NCI-H1105 treated with DMSO at 0.1 percent for 48 hours (cell line): ENCODE results near the gene LRRTM4.

ENCODE experiments used
- DNase-seq: peaks from one replicate; lab custom pipeline; 2025; lab: John Stamatoyannopoulos, UW

The LRRTM4 gene

GRCh38 chr2:77470096-77470495 is 52.1 kb downstream of the LRRTM4 start:
- no peak for DNase-seq

- DNase-seq: no peak
Observed at GRCh38 chr2:77469106-77469505, 53.1 kb downstream of the LRRTM4 start.

DNA sequence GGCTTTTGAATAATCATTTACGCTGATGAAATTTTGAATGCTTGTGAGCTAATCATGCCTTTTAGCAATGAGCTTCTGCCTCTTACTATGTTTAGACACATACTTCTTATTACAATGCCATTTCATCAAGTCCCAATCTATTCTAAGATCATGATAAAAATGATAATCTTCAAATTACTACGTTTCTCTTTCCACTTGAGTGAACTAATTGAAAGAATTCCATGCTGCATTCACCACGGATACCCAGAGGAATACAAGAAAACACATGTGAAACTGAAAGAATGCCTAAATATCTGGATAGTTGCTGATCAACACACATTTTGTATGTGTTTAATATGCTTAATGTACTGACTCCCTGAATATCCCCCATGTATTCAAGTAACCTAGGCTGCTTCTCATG is 62.3 kb downstream of the LRRTM4 start:
- DNase-seq: no peak

DNA sequence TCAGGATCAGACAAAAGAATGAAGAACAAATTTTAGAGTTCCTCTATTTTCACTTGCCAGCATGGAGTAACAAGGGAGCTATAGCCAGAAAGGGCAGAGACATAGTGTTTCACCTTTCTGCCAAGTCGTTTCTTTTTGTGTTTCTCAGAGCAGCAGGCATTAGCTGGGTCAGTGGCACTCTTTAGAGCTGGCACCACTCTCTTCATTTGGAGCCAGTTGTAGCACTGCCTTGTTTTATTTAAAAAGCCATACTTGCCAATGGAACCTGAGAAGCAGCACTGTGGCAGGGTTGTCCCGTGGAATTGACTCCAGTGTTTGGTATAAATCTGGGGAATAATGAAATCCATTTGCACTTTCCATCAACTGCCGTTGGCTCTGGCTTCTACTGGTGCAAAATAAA is 64.0 kb downstream of the LRRTM4 start:
- no peak for DNase-seq

- DNase-seq: no peak
Observed at GRCh38 chr2:77457665-77458064, 64.5 kb downstream of the LRRTM4 start.

GRCh38 chr2:77443076-77443475 is 79.1 kb downstream of the LRRTM4 start:
- DNase-seq: no peak

DNA sequence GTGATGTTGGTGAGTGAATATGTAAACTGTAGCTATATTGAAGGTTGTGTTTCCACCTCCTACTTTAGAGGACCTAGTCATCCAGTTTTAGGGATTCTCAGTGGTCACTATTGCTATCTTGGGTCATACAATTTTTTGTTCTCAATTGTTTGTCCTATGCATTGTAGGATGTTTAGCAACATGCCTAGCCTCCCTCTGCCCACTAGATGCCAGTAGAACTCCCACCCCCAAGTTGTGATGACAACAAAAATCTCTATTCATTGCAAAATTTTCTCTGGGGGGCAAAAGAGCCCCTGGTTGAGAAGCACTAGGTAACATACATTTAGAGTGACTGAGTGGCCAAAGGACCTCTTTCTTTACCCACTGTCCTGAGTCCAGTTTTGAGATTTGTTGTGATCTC is 87.3 kb downstream of the LRRTM4 start:
- no peak for DNase-seq

GRCh38 chr2:77428946-77429345 is 93.2 kb downstream of the LRRTM4 start:
- DNase-seq: no peak

DNA sequence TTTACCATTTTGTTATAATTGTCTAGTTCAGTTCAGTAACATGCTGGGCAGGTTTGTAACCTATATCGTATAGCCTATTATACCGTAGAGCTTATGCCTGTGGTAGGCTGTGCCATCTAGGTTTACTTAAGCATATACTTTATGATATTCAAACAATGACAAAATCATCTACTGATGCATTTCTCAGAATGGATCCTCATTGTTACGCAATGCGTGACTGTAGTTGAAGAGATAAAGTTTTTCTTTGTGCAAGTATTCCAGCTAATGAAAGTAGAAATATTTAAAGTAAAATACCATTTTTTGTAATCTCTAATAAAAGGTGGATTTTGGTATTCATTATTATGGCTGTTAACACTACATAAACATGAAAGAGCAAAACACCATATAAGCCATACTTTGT is 100.2 kb downstream of the LRRTM4 start:
- DNase-seq: no peak

- DNase-seq: no peak
Observed at GRCh38 chr2:77418537-77418936, 103.6 kb downstream of the LRRTM4 start.

DNA sequence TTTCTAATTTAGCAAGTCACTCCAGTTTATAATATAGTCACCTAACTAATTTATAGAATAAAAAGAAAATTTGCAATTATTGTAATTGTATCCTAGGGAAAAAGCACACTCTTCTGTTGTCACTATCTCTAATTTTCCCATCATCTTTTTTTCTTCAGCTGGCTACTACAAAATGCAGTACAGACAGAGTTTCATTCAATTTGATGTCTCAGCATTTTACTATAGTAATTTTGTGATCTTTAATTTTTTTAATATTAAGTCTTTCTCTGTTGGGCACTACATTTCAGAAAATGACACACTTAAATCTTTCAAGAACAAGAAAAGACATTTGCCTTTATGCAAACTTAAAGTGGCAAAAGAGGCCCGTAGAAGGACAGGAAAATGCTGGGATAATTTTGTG is 118.0 kb downstream of the LRRTM4 start:
- no peak for DNase-seq

GRCh38 chr2:77398970-77399600 is 123.1 kb downstream of the LRRTM4 start:
- DNase-seq: no peak

DNA sequence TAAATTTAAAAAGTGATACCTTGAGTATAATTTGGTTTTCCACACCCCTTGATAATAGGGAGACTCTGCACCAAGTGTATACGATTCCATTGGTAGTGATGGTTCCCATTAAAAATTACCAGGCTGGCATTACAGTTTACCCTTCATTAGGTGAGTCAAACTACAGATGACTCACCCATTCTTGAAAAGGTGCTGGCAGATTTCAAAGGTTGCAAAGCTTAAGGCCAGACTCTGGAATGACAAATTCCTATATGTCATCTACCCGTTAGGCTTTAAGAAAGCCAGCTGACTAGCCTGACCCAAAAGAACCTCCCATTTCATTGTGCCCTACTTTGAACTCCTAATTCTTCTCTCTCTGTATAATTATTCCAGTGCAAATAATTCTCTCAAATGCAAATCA is 124.4 kb downstream of the LRRTM4 start:
- DNase-seq: no peak

DNA sequence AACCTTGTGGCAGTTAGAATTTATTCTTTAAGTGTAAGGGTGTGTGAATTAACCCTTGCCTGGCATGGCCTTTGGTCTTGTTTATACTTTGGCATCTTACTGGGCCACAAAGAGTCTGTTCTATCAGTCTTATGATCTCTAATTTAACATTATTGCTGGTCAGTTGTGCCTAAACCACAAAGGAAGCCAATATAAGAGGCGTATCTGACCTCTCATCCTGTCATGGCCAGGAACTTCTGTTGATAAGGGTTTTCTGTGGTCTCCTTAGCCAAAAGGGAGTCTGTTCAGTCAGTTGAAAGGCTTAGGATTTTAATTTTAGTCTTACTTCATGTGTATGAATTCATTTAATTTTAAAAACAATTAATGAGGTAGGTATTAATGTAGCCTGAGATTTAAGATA is 127.2 kb downstream of the LRRTM4 start:
- no peak for DNase-seq

DNA sequence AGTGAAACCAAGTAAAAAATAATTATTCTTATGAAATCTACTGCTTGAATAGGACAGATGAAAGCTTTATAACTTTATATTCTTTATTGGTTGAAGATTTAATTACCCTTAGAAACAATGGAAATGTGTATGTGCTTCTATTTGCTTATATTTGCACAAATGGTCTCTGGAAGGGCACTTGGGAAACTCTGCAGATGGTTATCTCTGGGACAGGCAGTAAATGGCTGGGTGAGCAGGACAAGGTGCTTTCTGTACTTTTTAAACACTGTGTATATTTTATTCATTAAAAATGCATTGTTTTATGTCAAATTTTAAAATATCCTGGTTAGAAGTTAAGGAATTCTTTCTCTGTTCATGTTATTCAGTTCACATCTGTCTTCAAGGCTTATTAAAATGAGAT is 131.1 kb downstream of the LRRTM4 start:
- peak; percentile 25 for DNase-seq

DNA sequence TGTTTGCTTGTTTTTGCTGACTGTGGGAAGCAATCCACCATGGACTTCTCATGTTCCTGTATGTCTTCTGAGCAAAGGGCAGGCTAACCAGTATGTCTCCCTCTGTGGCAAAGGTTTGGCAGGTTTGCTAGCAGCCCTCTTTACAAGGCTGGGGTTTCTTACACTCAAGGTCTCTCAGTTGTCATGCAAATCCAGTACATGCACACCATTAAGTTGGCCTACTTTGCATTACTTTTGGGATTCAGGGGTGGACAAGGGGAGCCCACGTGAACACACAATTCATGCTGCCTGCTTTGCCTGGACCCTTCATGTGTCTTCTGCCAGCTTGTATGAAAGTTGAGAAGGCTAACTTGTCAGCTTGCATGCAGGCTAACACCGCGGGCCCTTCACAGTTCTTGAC is 134.9 kb downstream of the LRRTM4 start:
- DNase-seq: no peak

- DNase-seq: no peak
Observed at GRCh38 chr2:77372636-77373035, 149.5 kb downstream of the LRRTM4 start.

- DNase-seq: no peak
Observed at GRCh38 chr2:77370511-77370910, 151.7 kb downstream of the LRRTM4 start.

DNA sequence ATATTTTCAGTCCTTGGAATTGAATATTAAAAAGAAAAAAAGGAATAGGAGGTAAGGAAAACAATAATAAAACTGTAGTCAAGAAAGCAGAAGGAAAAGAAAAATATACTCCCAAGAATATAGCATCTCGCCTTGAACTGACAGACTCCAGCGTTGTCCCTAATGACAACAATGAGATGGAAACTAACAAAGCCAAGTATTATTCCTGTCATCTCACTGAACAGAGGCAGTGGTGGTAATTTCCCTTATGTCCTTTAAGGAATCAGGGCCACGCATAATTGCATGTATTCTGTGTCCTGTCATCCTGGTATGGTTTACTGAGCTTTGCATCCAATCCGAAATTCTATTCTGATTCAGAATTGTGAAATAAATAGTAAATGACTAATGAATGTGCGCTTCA is 158.9 kb downstream of the LRRTM4 start:
- no peak for DNase-seq

DNA sequence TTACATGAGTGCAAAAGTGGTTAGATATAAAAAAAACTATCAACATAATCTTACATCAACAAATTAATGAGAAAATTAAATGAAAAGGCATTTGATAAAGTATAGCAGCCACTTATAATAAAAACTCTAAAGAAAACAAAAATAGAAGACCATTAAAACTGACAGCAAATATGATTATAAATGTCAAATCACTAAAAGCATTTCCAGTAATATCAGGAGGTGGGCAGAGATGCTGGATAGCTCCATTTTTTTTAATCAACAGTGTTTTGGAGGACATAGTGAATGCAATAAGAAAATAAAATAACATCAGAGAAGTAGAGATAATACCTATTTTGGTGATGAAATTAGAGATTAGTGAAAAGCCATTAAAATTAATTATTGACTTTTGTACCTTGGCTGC is 173.4 kb downstream of the LRRTM4 start:
- no peak for DNase-seq

GRCh38 chr2:77336013-77336412 is 186.2 kb downstream of the LRRTM4 start:
- no peak for DNase-seq

- no peak for DNase-seq
Observed at GRCh38 chr2:77328134-77328931, 193.8 kb downstream of the LRRTM4 start.

DNA sequence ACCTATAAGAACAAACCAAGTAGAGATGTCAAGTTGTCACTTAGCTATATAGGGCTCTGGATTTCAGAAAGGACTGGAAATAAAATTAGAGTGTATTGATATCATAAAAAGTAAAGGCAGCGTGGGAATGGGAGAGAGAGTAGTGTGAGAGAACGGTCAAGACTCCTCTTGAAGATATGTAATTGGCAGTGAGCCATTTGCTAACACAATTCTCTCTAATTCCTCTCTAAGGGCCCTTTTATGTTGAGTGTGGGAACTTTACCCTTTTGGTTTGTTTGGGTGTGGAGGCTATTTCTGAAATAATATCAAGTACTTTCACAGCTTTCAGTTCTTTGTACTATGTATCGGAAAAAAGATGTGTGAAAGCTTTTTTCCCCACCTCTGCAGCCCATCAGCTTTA is 196.8 kb downstream of the LRRTM4 start:
- DNase-seq: no peak

GRCh38 chr2:77322431-77322830 is 199.7 kb downstream of the LRRTM4 start:
- DNase-seq: no peak
